DMS 273 (cell line): ENCODE measurements around the gene RFPL4AL1.
A peak's percentile ranks its signal among the peaks of the same experiment; 100 is the strongest.
"Not testable (repeated sequence)": the region's sequence is repeated elsewhere in the genome, so short reads cannot be mapped to it uniquely, and the experiment has no call there.

Experiments used
- DNase-seq: peaks from one replicate; lab custom pipeline; 2025; ENCODE audit not compliant: unreplicated experiment; lab: John Stamatoyannopoulos, UW

The RFPL4AL1 gene

DNA sequence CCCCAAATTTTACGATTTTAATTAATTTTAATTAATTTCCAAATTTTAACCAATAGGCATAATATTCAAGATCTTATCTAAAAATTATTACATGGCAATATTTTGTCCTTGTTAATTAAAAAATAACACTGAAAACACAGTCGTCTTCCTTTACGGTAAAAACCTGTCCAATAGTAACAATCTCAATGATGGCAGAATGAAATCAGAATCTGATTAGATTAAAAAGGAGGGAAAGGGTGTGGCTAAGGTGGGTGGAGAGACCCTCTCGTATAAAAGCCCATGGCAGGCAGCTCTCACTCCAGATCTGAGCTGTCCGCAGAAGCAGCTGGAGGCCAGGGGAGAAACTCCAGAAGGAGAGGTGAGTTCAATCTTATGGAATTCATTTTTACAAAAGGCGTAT is at the start of gene RFPL4AL1:
TSS of gene RFPL4AL1 (plus strand) at position 301 of the 400 bp plus-strand sequence. CDS start 2,687 bp downstream, outside the sequence.
- not testable (repeated sequence) for DNase-seq

DNA sequence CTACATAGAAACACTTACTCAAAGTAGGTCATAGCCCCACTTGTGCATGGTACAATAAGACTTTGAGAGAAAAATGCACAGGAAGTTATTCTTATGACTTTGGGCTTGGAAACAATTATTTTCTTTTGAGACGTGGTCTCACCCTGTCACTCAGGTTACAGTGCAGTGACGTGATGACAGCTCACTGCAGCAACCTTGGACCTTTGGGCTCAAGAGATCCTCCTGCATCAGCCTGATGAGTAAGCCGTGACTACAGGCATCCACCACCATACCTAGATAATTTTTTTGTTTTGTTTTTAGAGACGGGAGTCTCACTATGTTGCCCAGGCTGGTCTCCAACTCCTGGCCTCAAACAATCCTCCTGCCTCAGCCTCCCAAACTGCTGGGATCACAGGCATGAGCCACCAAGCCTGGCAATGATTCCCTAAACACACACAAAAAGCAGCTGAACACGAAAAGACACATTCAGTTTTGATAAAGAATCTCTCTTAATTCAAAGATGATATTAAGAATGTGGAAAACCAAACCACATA is 48.6 kb upstream of the RFPL4AL1 start:
- no peak for DNase-seq

DNA sequence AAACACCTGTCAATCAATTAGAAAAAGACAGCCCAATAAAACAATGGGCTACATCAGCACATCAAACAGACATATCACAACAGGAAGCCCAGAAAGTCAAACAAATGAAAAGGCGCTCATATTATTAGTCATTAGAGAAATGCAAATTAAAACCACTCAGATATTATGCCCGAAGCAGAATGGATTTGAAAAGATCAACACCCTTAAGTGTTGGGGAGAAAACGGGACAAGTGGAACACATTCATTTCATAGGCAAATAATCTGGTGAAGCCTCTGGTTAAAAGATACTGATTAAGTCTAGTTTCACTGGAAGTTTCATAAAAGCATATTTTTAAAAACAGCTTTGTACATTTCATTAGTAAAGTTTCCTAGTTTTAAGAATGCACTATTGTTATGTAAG is 48.1 kb upstream of the RFPL4AL1 start:
- DNase-seq, result no peak

DNA sequence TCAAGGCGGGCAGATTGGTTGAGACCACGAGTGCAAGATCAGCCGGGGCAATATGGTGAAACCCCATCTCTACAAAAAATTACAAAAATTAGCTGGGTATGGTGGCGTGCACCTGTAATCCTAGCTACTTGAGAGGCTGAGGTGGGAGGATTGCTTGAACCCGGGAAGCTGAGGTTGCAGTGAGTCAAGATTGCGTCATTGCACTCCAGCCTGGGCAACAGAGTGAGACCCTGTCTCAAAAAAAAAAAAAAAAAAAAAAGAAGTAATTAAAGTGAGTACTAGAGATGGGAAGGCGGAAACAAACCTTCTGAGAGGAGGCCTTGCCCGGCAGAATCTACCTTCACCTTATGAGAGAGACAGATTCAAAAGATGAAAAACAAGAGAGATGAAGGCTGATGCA is 45.4 kb upstream of the RFPL4AL1 start:
- DNase-seq, result no peak

DNA sequence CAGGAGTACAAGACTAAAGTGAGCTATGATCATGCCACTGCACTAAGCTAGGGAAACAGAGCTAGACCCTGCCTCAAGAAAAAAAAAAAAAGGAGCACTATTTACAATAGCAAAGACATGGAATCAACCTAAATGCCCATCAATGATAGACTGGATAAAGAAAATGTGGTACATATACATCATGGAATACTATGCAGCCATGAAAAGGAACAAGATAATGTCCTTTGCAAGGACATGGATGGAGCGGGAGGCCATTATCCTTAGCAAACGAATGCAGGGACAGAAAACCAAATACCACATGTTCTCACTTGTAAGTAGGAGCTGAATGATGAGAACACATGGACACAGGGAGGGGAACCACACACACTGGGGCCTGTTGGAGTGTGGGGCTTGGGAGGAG is 38.5 kb upstream of the RFPL4AL1 start:
- DNase-seq, result not testable (repeated sequence)

DNA sequence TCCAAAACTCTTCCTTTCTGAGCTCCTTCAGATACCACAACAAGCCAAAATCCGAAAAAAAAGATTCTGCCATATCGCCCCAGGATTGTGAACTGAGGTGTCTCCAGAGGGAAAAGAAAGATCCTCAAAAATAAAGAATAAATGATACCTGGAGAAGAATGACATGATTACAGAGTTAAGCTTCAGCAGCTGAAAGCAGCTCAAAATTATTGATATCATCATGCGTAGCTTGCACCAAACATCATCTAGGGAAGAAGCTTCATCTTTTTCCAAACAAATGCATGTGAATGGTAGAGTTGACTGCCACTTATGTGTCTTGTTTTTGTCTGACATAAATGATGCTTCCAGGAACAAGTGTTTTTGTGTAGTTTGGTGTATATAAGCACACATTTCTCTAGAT is 30.6 kb upstream of the RFPL4AL1 start, which contains the start of gene NLRP9:
TSS of gene NLRP9 (minus strand) at position 101 of the 400 bp plus-strand sequence. CDS start at position 73, 28 bp downstream.
- no peak for DNase-seq

DNA sequence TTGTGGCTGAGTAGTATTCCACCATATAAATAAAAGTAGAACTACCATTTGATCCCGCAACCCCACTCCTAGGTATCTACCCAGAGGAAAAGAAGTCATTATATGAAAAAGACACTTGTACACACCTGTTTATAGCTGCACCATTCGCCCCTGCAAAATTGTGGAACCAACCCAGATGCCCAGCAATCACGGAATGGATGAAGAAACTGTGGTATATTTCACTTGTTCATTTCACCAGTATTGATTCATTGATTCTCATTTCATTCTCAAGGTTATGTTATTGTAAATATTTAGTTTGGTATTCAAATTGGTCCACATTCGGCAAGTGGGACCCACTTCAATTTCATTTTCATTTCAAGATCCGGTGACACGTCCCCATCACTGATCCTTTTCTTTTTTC is 18.2 kb upstream of the RFPL4AL1 start:
- no peak for DNase-seq

DNA sequence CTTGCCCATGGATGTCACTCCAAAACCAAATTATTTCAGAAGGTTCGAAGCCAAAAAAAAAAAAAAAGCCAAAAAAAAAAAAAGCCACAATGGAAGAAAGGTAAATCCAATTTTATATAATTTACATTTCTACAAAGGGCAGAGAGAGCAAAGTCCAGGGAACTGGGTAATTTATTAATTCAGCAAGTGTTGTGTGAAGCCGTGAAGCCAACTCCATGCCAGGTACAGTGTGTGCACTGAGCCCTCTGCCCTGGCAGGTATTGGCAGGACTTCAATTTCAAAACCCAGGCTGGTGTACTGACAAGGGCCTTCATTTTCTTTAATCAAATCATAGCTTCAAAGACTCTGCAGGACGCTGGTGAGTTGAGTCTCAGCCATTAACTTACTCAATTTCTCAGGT is 15.5 kb upstream of the RFPL4AL1 start:
- no peak for DNase-seq

DNA sequence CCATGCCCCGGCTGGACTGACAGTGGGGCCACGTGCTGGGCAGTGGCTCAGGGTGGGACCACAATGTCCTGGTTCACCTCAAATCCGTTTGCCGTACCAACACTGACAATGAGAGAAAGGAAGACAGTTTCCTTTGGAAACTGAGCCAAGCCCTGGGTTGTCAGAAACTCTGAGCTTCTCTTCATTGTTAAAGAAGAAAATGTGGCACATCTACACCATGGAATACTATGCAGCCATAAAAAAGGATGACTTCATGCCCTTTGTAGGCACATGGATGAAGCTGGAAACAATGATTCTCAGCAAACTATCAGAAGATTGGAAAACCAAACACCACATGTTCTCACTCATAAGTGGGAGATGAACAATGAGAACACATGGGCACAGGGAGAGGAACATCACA is 12.1 kb upstream of the RFPL4AL1 start:
- DNase-seq, result not testable (repeated sequence)

DNA sequence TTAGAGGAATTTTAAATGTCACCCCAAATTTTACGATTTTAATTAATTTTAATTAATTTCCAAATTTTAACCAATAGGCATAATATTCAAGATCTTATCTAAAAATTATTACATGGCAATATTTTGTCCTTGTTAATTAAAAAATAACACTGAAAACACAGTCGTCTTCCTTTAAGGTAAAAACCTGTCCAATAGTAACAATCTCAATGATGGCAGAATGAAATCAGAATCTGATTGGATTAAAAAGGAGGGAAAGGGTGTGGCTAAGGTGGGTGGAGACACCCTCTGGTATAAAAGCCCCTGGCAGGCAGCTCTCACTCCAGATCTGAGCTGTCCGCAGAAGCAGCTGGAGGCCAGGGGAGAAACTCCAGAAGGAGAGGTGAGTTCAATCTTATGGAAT is 10.1 kb upstream of the RFPL4AL1 start, which contains the start of gene RFPL4A:
TSS of gene RFPL4A (plus strand) at position 301 of the 400 bp plus-strand sequence. CDS start 2,704 bp downstream, outside the sequence.
- DNase-seq, result not testable (repeated sequence)

DNA sequence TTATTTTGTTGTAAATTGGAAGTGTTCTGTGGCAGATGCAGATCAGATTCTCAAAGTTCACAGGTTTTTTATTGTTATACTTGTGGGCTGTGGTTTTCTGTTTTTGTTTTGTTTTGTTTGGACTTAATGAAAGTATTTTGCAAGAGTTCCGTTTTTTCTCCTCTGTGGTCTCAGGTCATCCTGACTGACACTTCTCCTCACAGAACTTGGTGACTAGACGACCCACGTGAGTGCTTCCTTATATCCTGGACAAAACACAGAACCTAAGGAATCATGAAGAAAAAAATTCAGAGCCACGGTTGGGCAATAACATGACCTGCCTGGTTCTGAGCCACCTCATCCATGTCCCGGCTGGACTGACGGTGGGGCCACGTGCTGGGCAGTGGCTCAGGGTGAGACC is 2.5 kb upstream of the RFPL4AL1 start:
- DNase-seq, result no peak

DNA sequence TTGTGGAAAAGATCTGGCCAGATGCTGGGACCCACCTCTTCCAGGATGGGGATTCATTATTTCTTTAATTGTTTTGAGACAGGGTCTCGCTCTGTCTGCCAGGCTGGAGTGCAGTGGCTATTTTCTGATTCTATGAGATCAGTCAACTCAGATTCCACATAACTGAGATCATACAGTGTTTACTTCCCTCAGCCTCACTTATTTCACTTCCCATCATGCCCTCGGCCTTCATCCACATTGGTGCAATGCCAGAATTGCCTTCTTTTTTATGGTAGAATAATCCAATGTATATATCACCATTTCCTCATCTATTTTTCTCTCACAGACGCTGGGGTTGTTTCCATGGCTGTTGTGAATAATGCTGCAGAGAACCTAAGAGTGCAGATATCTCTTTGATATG is 714 bp downstream of the RFPL4AL1 start:
- not testable (repeated sequence) for DNase-seq

DNA sequence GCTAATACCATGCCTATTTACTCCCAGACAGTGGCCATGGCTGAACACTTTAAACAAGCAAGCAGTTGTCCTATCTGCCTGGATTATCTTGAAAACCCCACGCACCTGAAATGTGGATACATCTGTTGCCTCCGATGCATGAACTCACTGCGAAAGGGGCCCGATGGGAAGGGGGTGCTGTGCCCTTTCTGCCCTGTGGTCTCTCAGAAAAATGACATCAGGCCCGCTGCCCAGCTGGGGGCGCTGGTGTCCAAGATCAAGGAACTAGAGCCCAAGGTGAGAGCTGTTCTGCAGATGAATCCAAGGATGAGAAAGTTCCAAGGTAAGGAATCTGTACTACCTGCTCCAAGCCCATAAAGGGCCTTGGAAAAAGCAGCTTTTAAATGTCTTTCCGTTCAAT is 8.6 kb downstream of the RFPL4AL1 start:
- DNase-seq, result peak; percentile 51

DNA sequence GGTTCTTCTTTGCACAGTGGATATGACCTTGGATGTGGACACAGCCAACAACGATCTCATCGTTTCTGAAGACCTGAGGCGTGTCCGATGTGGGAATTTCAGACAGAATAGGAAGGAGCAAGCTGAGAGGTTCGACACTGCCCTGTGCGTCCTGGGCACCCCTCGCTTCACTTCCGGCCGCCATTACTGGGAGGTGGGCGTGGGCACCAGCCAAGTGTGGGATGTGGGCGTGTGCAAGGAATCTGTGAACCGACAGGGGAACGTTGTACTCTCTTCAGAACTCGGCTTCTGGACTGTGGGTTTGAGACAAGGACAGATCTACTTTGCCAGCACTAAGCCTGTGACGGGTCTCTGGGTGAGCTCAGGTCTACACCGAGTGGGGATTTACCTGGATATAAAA is 9.4 kb downstream of the RFPL4AL1 start:
- DNase-seq, result no peak

DNA sequence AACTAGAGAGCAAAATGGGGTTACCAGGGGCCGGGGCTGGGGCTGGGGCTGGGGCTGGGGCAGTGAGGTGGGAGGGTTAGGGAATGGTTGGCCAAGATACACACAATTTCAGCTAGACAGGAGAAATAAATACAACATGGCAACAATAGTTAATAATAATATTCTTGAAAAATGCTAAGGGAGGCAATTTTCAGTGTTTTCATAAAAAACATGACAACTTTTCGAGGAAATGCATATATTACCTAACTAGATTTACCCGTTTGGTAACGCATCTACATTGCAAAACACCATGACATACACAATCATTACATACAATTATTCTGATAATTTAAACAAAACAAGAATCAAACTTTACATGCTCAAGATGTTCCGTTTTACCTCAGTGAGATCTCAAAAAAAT is 12.2 kb downstream of the RFPL4AL1 start:
- DNase-seq, result no peak

DNA sequence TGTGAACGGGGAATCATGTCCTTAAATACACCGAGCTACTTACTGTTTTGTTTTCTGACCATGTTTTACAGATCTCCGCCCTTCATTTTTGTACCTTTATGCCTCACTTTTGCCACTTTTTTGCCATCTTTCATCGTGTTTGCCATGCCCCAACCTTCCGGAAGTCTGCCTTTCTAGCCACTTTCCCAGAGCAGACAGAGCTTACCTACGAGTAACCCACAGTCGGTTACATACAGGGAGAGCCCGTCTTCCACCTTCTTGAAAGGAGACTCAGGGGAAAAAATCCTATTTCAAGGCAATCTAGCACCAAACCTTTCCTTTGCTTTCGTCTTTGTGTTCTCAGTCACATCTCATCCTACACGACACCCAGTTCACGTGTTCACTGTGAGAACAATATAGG is 26.1 kb downstream of the RFPL4AL1 start:
- DNase-seq, result no peak

DNA sequence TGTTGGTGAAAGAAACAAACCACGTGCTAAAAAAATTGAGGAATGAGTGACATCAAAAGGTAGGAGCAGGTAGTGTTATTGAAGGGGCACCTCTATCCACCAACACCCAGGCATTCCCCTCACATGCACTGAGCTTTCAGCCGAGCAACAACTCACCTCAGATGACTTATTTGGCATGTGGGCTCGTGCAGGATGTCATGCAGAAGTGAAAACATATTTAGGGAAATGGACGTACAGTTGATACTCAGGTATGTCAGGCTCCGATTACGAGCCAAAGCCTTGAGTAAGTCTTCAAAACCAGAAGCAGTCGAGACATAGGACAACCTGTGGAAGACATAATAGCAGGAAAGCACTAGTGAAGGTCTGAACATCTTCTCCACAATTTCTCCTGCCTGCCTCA is 32.5 kb downstream of the RFPL4AL1 start:
- no peak for DNase-seq

DNA sequence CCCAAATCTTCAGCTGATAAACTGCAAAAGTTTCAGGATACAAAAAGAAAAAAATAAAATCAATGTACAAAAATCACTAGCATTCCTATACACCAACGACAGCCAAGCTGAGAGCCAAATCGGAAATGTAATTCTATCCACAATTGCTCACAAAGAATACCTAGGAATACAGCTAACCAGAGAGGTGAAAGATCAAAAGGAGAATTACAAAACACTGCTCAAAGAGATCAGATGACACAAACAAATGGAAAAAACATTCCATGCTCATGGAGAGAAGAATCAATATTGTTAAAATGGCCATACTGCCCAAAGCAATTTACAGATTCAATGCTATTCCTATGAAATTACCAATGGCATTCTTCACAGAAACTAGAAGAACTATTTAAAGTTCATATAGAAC is 33.4 kb downstream of the RFPL4AL1 start:
- no peak for DNase-seq

DNA sequence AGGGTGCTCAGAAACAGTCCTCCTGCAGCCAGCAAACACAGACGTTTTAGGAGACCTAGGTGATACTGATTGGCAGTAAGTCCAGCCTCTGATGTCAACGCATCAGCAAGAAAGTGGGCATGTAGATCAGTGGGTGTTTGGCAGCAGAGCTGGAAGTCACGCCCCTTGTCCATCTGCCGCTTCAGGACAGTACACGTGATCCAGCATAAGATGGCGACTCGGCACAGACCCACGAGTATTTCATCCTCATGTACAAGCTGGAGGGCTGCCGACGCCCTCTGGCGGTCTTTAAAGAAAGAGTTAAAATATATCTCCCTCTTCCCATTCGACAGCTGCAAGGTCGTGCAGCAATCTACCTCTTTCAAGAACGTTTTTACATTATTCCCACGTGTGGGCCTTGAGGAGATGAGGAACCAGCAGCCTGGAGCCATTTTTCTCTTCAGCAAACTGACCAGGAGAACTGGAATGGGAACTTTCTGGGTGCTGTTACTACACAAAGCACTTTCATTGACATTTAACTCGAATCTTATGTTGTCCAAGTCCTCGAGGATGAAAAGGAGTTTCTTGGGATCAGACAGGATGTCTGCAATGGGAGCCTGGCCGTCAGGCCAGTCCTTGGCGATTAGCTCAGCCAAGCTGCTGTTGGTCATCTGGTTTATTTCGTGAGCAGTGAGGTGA is 40.6 kb downstream of the RFPL4AL1 start:
- peak; percentile 96 for DNase-seq

DNA sequence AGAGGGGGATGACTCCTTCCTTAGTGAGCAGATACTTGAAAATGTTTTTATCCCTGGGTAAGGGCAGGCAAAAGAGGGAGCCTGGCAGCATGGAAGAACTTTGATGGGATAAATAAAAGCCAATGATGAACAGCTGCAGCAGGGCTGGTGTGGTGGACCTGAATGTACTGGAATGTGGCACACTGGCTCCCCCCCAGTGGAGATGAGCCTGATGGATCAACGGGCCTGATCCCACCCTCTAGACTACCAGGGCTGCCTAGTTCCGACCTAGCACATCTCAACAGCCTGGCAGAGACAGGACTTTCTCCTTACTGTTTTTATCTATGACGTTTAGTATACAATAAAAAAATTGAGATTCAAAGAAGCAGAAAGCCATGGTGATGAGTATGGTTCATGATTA is 42.4 kb downstream of the RFPL4AL1 start:
- DNase-seq, result no peak

DNA sequence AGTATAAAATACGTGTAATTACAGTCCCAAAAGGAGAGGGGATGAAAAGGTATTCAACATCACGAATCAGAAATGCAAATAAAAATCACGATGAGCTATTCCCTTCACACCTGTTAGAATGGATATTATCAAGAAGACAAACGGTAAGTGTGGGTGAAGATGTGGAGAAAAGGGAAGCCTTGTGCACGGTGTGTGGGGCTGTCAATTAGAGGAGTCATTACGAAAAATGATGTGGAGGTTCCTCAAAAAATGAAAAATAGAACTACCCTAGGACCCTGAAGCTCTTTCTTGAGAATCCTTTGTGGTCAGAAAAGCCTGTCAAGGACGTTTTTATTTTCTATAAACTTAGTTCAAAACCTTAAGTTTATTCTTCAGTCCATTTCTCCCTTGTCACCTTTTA is 43.5 kb downstream of the RFPL4AL1 start:
- DNase-seq, result no peak

DNA sequence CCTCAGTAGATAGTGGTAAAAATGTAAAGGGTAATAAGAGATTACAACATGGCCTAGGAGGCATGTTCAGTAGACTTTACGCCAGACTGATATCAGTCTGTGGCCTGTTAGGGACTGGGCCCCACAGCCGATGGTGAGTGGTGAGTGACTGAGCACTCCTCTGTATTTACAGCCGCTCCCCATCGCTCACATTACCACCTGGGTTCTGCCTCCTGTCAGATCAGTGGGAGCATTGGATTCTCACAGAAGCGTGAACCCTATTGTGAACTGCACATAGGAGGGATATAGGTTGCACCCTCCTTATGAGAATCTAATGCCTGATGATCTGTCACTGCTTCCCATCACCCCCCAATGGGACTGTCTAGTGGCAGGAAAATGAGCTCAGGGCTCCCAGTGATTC is 45.0 kb downstream of the RFPL4AL1 start:
- no peak for DNase-seq

DNA sequence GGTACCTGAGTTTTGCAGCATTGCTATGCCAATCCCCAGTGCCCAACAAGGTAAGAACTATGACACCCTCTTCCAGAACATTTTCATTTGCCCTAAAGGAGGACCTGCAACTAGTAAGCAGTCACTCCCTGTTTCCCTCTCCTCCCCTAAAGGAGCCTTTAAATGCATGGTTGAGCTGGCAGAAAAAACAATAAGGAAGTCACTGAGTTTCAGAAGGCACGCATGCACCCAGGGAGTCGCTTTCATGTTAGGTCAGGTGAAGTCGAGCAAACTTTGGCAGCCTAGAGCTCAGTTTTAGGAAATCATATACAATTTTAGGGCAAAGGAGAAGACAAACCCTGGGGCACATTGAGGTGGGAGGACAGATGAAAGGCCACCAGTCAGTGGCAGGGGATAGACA is 51.1 kb downstream of the RFPL4AL1 start:
- no peak for DNase-seq
